HepG2 (cell line): ENCODE results near the gene ELMOD3. TPM values are rescaled to one million over a fixed set of nuclear protein-coding genes. Genes with fewer than 3 reads are reported as not detected.
A peak's percentile ranks its signal among the peaks of the same experiment; 100 is the strongest.

Experiments used
- ARID2 ChIP-seq: sonication (generic); formaldehyde crosslinking; IDR thresholded peaks from 2 replicates; pipeline ENCODE4 v1.8.1; 2022; ENCODE audit warnings: mild to moderate bottlenecking, missing genetic modification reagents, borderline replicate concordance
- CEBPG ChIP-seq: IDR thresholded peaks from 2 replicates; pipeline ENCODE4 v1.6.1; 2016
- ELF3 ChIP-seq: IDR thresholded peaks from 2 replicates; pipeline ENCODE4 v1.6.1; 2016; ENCODE audit warnings: missing genetic modification reagents, missing compliant biosample characterization
- FOSL1 ChIP-seq: sonication (generic); formaldehyde crosslinking; IDR thresholded peaks from 2 replicates; pipeline ENCODE4 v1.9.0; 2021; ENCODE audit warnings: missing genetic modification reagents, borderline replicate concordance
- HDAC6 ChIP-seq: fragments of 200-600 bp; sonication (generic); IDR thresholded peaks from 2 replicates; pipeline ENCODE4 v1.7.0; 2017; ENCODE audit warnings: mild to moderate bottlenecking, antibody characterized with exemption, low read length, low read depth
- HOXA5 ChIP-seq: sonication (generic); formaldehyde crosslinking; IDR thresholded peaks from 2 replicates; pipeline ENCODE4 v1.4.0; 2020; ENCODE audit warnings: missing genetic modification reagents
- KIAA2018 ChIP-seq: sonication (generic); formaldehyde crosslinking; IDR thresholded peaks from 2 replicates; pipeline ENCODE4 v1.5.0; 2020; ENCODE audit warnings: mild to moderate bottlenecking, missing genetic modification reagents, borderline replicate concordance
- MEIS2 ChIP-seq: sonication (generic); formaldehyde crosslinking; IDR thresholded peaks from 2 replicates; pipeline ENCODE4 v1.9.0; 2021; ENCODE audit warnings: mild to moderate bottlenecking, missing genetic modification reagents
- PLSCR1 ChIP-seq: sonication (generic); formaldehyde crosslinking; IDR thresholded peaks from 2 replicates; pipeline ENCODE4 v1.5.0; 2020; ENCODE audit warnings: missing genetic modification reagents, mild to moderate bottlenecking, borderline replicate concordance
- PTBP1 ChIP-seq: fragments of 200-400 bp; formaldehyde crosslinking; IDR thresholded peaks from 2 replicates; pipeline ENCODE4 v1.6.1; 2018; ENCODE audit warnings: low read length, low read depth; ENCODE audit not compliant: poor library complexity, severe bottlenecking
- TMF1 ChIP-seq: sonication (generic); formaldehyde crosslinking; IDR thresholded peaks from 2 replicates; pipeline ENCODE4 v1.8.1; 2022; ENCODE audit warnings: low read depth, missing genetic modification reagents
- TRIM22 ChIP-seq: fragments of 450-650 bp; IDR thresholded peaks from 2 replicates; pipeline ENCODE4 v1.6.1; 2017
- ZNF253 ChIP-seq: sonication (generic); formaldehyde crosslinking; IDR thresholded peaks from 2 replicates; pipeline ENCODE4 v1.8.0; 2022; ENCODE audit warnings: mild to moderate bottlenecking, missing genetic modification reagents, borderline replicate concordance
- ZNF260 ChIP-seq: sonication (generic); formaldehyde crosslinking; IDR thresholded peaks from 2 replicates; pipeline ENCODE4 v1.4.0; 2020; ENCODE audit warnings: missing genetic modification reagents, low read depth, mild to moderate bottlenecking, borderline replicate concordance
- ZNF3 ChIP-seq: IDR thresholded peaks from 2 replicates; pipeline ENCODE4 v1.7.0; 2017; ENCODE audit warnings: inconsistent platforms
- ZNF34 ChIP-seq: sonication (generic); formaldehyde crosslinking; IDR thresholded peaks from 2 replicates; pipeline ENCODE4 v1.4.0; 2020; ENCODE audit warnings: mild to moderate bottlenecking, missing genetic modification reagents, borderline replicate concordance
- ZNF362 ChIP-seq: sonication (generic); formaldehyde crosslinking; IDR thresholded peaks from 2 replicates; pipeline ENCODE4 v1.4.0; 2020; ENCODE audit warnings: missing genetic modification reagents, mild to moderate bottlenecking, borderline replicate concordance
- ZNF552 ChIP-seq: sonication (generic); formaldehyde crosslinking; IDR thresholded peaks from 2 replicates; pipeline ENCODE4 v1.9.0; 2022; ENCODE audit warnings: missing genetic modification reagents, mild to moderate bottlenecking, borderline replicate concordance
- polyA plus RNA-seq, 8 experiments: library from polyadenylated mRNA; depleted of rRNA in 3 of 8; stranded (reverse) in 7 of 8; unstranded in 1 of 8; fragments of >200 nt; fragmentation: Illumina TruSeq in 4 of 8; extraction: Trizol in 4 of 8; gene quantifications; 2 replicates each; pipeline versions ENCODE4 v1.2.1 to v1.2.3, GENCODE V29; 2011 to 2016; ENCODE audit warnings: low read depth in 4 of 8, missing spikeins in 1 of 8, mixed read lengths in 1 of 8; ENCODE audit not compliant: insufficient read depth in 1 of 8
- total RNA-seq, 5 experiments: library from RNA; depleted of rRNA; stranded (reverse); fragments of >200 nt; fragmentation: Illumina TruSeq; extraction: Trizol; gene quantifications; 2 replicates each; pipeline ENCODE4 v1.2.3, GENCODE V29; 2016; ENCODE audit warnings: low read depth in 1 of 5

ELMOD3 gene
- total and polyA plus RNA-seq, 2 of the 13 experiments (the other 11 are each of a cell fraction or from before 2014, with no cell fraction given): 13.3 to 19.5 TPM

- TF ChIP-seq TRIM22 (no peak), ZNF34 (CRISPR knock-in tag) (no peak), HOXA5 (CRISPR knock-in tag) (no peak), PLSCR1 (no peak), HDAC6 (no peak), ELF3 (CRISPR knock-in tag) (no peak), ZNF362 (CRISPR knock-in tag) (no peak), KIAA2018 (CRISPR knock-in tag) (no peak), ZNF253 (CRISPR knock-in tag) (no peak), ARID2 (CRISPR knock-in tag) (no peak), ZNF3 (no peak), ZNF552 (CRISPR knock-in tag) (0 out of 2 replicates have a peak, but pooled peaks have one; percentile 1), CEBPG (CRISPR knock-in tag) (no peak), FOSL1 (CRISPR knock-in tag) (no peak), ZNF260 (CRISPR knock-in tag) (no peak), TMF1 (CRISPR knock-in tag) (no peak; the same call in 1 of the 2 replicates), MEIS2 (no peak), PTBP1 (no peak)
These were observed 473 bp downstream of the ELMOD3 start (continued) for GRCh38 chr2:85355073-85355410.
